Measurements from ENCODE around the gene WDFY3. TPM values are rescaled to one million over a fixed set of nuclear protein-coding genes. Genes with fewer than 3 reads are reported as not detected.

The WDFY3 gene
- total and polyA plus RNA-seq, 2 of the 4 experiments (the other 2 are of a cell fraction): 12.5 to 58.1 TPM

DNA sequence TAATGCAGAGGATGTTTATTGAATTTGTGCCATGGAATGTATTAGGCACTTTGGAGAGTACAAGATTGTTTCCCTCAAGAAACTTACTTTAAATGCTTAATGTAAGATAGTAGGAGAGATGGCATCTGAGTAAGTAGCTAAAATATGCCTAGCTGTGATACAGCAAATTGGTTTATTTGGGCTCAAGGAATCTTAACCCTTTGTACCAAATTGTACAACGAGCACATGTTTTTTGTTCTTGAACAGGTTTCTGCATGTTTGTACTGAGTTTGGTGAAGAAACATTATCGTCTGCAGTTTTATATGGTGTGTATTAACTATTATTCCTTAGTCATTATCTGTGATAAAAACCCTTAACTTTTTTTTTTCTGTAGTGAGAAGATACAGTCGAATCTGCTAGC, 334.9 kb downstream of the WDFY3 start:
- H3K36me3 ChIP-seq (ENCODE audit: control insufficient read depth, insufficient read depth, low read length): no peaks in the 10 kb centered on the region
- no peak overlapping the region for H3K56ac ChIP-seq (ENCODE audit: extremely low read depth, insufficient read depth, low read length)
- H3K14ac ChIP-seq (replicated peaks; ENCODE audit: low read depth, low read length): no peak overlapping the region
- no peak overlapping the region for H3K4me3 ChIP-seq (ENCODE audit: insufficient read depth, low read depth, low read length)
- BruUV-seq (replicated peaks): no TSS peak
- no peak overlapping the region for H4K91ac ChIP-seq (ENCODE audit: insufficient read depth, low read depth, low read length)
- no peak overlapping the region for H3K4ac ChIP-seq (ENCODE audit: low read depth, low read length)
- peak overlapping the region; percentile 40; the same call in 1 of the 2 replicates for H3K4me2 ChIP-seq (ENCODE audit: low read depth, low read length)
- CTCF ChIA-PET: no interaction called here
- no peaks in the 10 kb centered on the region for H4K20me1 ChIP-seq (ENCODE audit: insufficient read depth, low read length)
- ATAC-seq (ENCODE audit: low read depth) (peak; percentile 71), DNase-seq (no peak)
- no peak overlapping the region for H4K5ac ChIP-seq (ENCODE audit: low read depth, low read length)
- TF ChIP-seq RAD21 (IDR thresholded peaks at IDR 0.05; ENCODE audit: low read length) (no peak), NFE2L2 (IDR thresholded peaks at IDR 0.05; ENCODE audit: low read depth, low read length) (no peak), MAZ (IDR thresholded peaks at IDR 0.05; ENCODE audit: borderline replicate concordance, low read depth, low read length) (no peak), RCOR1 (IDR thresholded peaks at IDR 0.05; ENCODE audit: insufficient replicate concordance, low read length) (no peak), MXI1 (IDR thresholded peaks at IDR 0.05; ENCODE audit: borderline replicate concordance, low read depth, low read length) (no peak), SMC3 (IDR thresholded peaks at IDR 0.05; ENCODE audit: low read depth, low read length) (no peak), CHD1 (IDR thresholded peaks at IDR 0.05; ENCODE audit: low read depth, low read length) (no peak), POLR2A (IDR thresholded peaks at IDR 0.05; ENCODE audit: low read depth, low read length) (no peak), MAFK (IDR thresholded peaks at IDR 0.05; ENCODE audit: low read depth, low read length) (no peak)
- TF ChIP-seq, protein P1, sequence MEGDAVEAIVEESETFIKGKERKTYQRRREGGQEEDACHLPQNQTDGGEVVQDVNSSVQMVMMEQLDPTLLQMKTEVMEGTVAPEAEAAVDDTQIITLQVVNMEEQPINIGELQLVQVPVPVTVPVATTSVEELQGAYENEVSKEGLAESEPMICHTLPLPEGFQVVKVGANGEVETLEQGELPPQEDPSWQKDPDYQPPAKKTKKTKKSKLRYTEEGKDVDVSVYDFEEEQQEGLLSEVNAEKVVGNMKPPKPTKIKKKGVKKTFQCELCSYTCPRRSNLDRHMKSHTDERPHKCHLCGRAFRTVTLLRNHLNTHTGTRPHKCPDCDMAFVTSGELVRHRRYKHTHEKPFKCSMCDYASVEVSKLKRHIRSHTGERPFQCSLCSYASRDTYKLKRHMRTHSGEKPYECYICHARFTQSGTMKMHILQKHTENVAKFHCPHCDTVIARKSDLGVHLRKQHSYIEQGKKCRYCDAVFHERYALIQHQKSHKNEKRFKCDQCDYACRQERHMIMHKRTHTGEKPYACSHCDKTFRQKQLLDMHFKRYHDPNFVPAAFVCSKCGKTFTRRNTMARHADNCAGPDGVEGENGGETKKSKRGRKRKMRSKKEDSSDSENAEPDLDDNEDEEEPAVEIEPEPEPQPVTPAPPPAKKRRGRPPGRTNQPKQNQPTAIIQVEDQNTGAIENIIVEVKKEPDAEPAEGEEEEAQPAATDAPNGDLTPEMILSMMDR (conservative IDR thresholded peaks at IDR 0.05; ENCODE audit: low read depth, low read length): no peak
- TF ChIP-seq, protein P2, sequence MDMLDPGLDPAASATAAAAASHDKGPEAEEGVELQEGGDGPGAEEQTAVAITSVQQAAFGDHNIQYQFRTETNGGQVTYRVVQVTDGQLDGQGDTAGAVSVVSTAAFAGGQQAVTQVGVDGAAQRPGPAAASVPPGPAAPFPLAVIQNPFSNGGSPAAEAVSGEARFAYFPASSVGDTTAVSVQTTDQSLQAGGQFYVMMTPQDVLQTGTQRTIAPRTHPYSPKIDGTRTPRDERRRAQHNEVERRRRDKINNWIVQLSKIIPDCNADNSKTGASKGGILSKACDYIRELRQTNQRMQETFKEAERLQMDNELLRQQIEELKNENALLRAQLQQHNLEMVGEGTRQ (IDR thresholded peaks at IDR 0.05; ENCODE audit: low read depth, low read length): no peak
- H3K9me1 ChIP-seq (ENCODE audit: insufficient read depth, low read length): no peaks in the 10 kb centered on the region
- no peak overlapping the region for H2BK5ac ChIP-seq (ENCODE audit: low read depth, low read length, poor library complexity, severe bottlenecking)
- no peak overlapping the region for H3K27ac ChIP-seq (ENCODE audit: insufficient read depth, low read length)
- no peak overlapping the region for H3K9ac ChIP-seq (ENCODE audit: low read depth, low read length)
- no peak overlapping the region for H2BK120ac ChIP-seq (ENCODE audit: low read depth, low read length)
- dilution Hi-C loops (cut with HindIII; ENCODE audit: low sequenced_read_pairs, unreplicated experiment): no loop called here
- H2BK20ac ChIP-seq (ENCODE audit: low read depth, low read length): no peak overlapping the region
- H3K27me3 ChIP-seq (ENCODE audit: control insufficient read depth, insufficient read depth, low read length): no peaks in the 10 kb centered on the region
- no peaks in the 10 kb centered on the region for H3K79me1 ChIP-seq (ENCODE audit: low read depth in 1 of 2, low read length in 2 of 2)
- H2AK9ac ChIP-seq (replicated peaks; ENCODE audit: low read depth, low read length, poor library complexity): no peak overlapping the region
- H2BK15ac ChIP-seq (ENCODE audit: low read depth, low read length): no peak overlapping the region
- POLR2A ChIA-PET (ENCODE audit: unreplicated experiment): no interaction called here
- no peak overlapping the region for H3K18ac ChIP-seq (ENCODE audit: low read depth, low read length)
- H2AFZ ChIP-seq (replicated peaks; ENCODE audit: low read length, poor library complexity): no peak overlapping the region
- intact Hi-C loops (cut with micrococcal nuclease): no loop called here
- H3K23ac ChIP-seq (ENCODE audit: low read depth, low read length): no peak overlapping the region
- H3K4me1 ChIP-seq (ENCODE audit: control insufficient read depth, insufficient read depth, low read length): no peaks in the 10 kb centered on the region; the same call in 1 of the 2 replicates
- no peak overlapping the region for H2AK5ac ChIP-seq (ENCODE audit: low read depth, low read length)
- no CpG with 5 or more reads among the region's 3 CpGs for WGBS, 2 experiments (ENCODE audit: extremely low coverage in 2 of 2, insufficient read length in 1 of 2)
- no peaks in the 10 kb centered on the region for H3K9me3 ChIP-seq (ENCODE audit: control insufficient read depth, insufficient read depth, low read length)
- in situ Hi-C loops (cut with MboI; ENCODE audit: low sequenced_read_pairs): no loop called here
- H4K8ac ChIP-seq (ENCODE audit: low read depth in 2 of 2, low read length in 2 of 2): no peak overlapping the region
